ENCODE results near the gene LRTM2. TPM values are rescaled to one million over a fixed set of nuclear protein-coding genes. Genes with fewer than 3 reads are reported as not detected.

The LRTM2 gene
- total RNA-seq, 1 experiment from 2014 or later: not detected

GRCh38 chr12:1870998-1871917 lies 50.9 kb downstream of the LRTM2 start:
- ChIA-PET POLR2A (no interaction called here), CTCF (no interaction called here)
- Histone ChIP-seq H3K9me3 (ENCODE audit: control insufficient read depth, insufficient read depth, low read depth, low read length) (no peaks in the 10 kb centered on the region), H3K27ac (ENCODE audit: low read length) (no peak overlapping the region), H3K36me3 (ENCODE audit: control insufficient read depth, insufficient read depth, low read length) (no peaks in the 10 kb centered on the region), H3K27me3 (ENCODE audit: control insufficient read depth, insufficient read depth, low read length) (no peaks in the 10 kb centered on the region), H3K4me3 (ENCODE audit: low read depth in 2 of 2, low read length in 2 of 2) (no peak overlapping the region), H3K4me1 (ENCODE audit: control insufficient read depth, insufficient read depth, low read length) (no peaks in the 10 kb centered on the region)
- DNase-seq (ENCODE audit: low read depth, low spot score): no peak
- intact Hi-C loops (cut with micrococcal nuclease; ENCODE audit: unreplicated experiment): no loop called here
- no peak for TF ChIP-seq POLR2AphosphoS5 (IDR thresholded peaks at IDR 0.05; ENCODE audit: low read depth, low read length)
- no peak for TF ChIP-seq TCF7L2 (IDR thresholded peaks at IDR 0.05; ENCODE audit: low read depth, low read length)
- no peak for TF ChIP-seq CTCF (IDR thresholded peaks at IDR 0.05)
- no peak for TF ChIP-seq SIN3A (IDR thresholded peaks at IDR 0.05; ENCODE audit: borderline replicate concordance, insufficient read depth, low read depth, low read length)
- TF ChIP-seq, protein P1, sequence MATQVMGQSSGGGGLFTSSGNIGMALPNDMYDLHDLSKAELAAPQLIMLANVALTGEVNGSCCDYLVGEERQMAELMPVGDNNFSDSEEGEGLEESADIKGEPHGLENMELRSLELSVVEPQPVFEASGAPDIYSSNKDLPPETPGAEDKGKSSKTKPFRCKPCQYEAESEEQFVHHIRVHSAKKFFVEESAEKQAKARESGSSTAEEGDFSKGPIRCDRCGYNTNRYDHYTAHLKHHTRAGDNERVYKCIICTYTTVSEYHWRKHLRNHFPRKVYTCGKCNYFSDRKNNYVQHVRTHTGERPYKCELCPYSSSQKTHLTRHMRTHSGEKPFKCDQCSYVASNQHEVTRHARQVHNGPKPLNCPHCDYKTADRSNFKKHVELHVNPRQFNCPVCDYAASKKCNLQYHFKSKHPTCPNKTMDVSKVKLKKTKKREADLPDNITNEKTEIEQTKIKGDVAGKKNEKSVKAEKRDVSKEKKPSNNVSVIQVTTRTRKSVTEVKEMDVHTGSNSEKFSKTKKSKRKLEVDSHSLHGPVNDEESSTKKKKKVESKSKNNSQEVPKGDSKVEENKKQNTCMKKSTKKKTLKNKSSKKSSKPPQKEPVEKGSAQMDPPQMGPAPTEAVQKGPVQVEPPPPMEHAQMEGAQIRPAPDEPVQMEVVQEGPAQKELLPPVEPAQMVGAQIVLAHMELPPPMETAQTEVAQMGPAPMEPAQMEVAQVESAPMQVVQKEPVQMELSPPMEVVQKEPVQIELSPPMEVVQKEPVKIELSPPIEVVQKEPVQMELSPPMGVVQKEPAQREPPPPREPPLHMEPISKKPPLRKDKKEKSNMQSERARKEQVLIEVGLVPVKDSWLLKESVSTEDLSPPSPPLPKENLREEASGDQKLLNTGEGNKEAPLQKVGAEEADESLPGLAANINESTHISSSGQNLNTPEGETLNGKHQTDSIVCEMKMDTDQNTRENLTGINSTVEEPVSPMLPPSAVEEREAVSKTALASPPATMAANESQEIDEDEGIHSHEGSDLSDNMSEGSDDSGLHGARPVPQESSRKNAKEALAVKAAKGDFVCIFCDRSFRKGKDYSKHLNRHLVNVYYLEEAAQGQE (IDR thresholded peaks at IDR 0.05; ENCODE audit: insufficient read depth in 1 of 2, low read depth in 2 of 2, low read length in 1 of 2): no peak
- in situ Hi-C loops (cut with HindIII; ENCODE audit: low pct_unique_long_range_greater_than_20kb, low sequenced_read_pairs): no loop called here
- BruUV-seq (replicated peaks): no TSS peak
- no peak for ATAC-seq

DNA sequence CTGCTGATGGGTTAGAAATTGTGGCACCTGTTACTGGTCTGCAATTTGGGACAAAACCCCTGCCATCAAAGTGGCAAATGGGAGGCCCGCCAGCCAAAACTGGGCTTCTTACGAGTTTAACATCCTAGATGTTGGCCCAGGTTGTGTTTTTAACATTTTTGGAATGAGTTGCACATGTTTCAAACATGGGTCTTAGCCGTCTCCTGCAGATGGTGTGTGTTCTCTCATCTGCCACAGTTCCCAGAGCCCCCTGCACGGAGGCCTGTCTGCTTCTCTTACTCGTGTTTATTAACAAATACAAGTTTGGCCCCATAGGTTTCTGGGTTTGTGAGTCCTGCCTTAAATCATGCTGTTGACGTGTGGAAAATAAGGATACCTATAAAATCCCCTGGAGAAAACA lies 51.6 kb downstream of the LRTM2 start:
- in situ Hi-C loops (cut with HindIII; ENCODE audit: low pct_unique_long_range_greater_than_20kb, low sequenced_read_pairs) (no loop called here), intact Hi-C loops (cut with micrococcal nuclease; ENCODE audit: unreplicated experiment) (no loop called here)
- Histone ChIP-seq H3K27ac (ENCODE audit: low read length) (no peak overlapping the region), H3K4me1 (ENCODE audit: control insufficient read depth, insufficient read depth, low read length) (no peaks in the 10 kb centered on the region), H3K27me3 (ENCODE audit: control insufficient read depth, insufficient read depth, low read length) (no peaks in the 10 kb centered on the region), H3K4me3 (ENCODE audit: low read depth in 2 of 2, low read length in 2 of 2) (no peak overlapping the region), H3K9me3 (ENCODE audit: control insufficient read depth, insufficient read depth, low read depth, low read length) (no peaks in the 10 kb centered on the region), H3K36me3 (ENCODE audit: control insufficient read depth, insufficient read depth, low read length) (no peaks in the 10 kb centered on the region)
- BruUV-seq (replicated peaks): no TSS peak
- ChIA-PET POLR2A (no interaction called here), CTCF (no interaction called here)
- DNase-seq (ENCODE audit: low read depth, low spot score) (no peak), ATAC-seq (no peak)
- TF ChIP-seq CTCF (IDR thresholded peaks at IDR 0.05) (no peak), SIN3A (IDR thresholded peaks at IDR 0.05; ENCODE audit: borderline replicate concordance, insufficient read depth, low read depth, low read length) (no peak), POLR2AphosphoS5 (IDR thresholded peaks at IDR 0.05; ENCODE audit: low read depth, low read length) (no peak), TCF7L2 (IDR thresholded peaks at IDR 0.05; ENCODE audit: low read depth, low read length) (no peak)
- TF ChIP-seq, protein P1 (IDR thresholded peaks at IDR 0.05; ENCODE audit: insufficient read depth in 1 of 2, low read depth in 2 of 2, low read length in 1 of 2): no peak
